Fibroblast of skin of left quadriceps (primary cell): ENCODE results near the gene MATN3.
"Not testable (repeated sequence)": the region's sequence is repeated elsewhere in the genome, so short reads cannot be mapped to it uniquely, and the experiment has no call there.

Experiments used
- DNase-seq, 2 experiments: peaks; one replicate each; pipeline ENCODE4 v3.0.0-alpha.2; 2013; ENCODE audit warnings: low read depth in 2 of 2

Gene MATN3, protein sequence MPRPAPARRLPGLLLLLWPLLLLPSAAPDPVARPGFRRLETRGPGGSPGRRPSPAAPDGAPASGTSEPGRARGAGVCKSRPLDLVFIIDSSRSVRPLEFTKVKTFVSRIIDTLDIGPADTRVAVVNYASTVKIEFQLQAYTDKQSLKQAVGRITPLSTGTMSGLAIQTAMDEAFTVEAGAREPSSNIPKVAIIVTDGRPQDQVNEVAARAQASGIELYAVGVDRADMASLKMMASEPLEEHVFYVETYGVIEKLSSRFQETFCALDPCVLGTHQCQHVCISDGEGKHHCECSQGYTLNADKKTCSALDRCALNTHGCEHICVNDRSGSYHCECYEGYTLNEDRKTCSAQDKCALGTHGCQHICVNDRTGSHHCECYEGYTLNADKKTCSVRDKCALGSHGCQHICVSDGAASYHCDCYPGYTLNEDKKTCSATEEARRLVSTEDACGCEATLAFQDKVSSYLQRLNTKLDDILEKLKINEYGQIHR

DNA sequence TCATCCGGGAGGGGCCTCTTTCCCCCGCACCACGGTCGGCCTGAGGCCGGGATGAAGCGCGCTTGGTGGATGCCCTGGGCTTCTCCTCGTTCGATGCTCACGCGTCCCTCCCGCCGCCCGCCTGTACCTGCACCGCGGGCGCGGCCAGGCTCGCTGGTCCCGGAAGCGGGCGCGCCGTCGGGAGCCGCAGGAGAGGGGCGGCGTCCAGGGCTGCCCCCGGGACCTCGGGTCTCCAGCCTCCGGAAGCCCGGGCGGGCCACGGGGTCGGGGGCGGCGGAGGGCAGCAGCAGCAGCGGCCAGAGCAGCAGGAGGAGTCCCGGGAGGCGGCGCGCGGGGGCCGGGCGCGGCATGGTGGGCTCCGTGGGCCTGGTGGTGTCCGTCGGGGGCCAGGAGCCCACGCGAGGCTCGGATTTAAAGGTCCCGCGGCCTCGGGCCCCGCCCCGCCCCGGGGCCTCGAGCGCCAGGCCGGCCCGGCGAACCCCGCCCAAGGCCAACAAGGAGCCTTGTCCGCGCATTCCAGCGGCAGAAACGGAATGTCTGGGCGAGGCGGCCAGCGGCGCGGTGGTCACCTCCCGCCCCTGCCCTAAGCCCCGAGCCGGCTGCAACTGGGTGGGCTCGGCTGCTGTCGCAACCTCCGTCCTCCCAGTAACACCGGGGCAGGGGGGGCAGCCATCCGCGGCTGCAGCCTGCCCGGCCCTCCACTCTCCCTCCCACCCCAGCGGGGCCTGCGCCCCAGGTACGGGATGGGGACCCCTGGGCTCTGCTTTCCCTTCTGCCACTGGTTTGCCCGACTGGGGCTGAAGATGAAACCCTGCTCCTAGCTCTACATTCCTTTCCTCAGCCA is at the start of gene MATN3:
Gene MATN3, minus strand, starts transcription at position 387 of the 844 bp plus-strand sequence. Its CDS starts 37 bp downstream, at position 350.
- no peak for DNase-seq

DNA sequence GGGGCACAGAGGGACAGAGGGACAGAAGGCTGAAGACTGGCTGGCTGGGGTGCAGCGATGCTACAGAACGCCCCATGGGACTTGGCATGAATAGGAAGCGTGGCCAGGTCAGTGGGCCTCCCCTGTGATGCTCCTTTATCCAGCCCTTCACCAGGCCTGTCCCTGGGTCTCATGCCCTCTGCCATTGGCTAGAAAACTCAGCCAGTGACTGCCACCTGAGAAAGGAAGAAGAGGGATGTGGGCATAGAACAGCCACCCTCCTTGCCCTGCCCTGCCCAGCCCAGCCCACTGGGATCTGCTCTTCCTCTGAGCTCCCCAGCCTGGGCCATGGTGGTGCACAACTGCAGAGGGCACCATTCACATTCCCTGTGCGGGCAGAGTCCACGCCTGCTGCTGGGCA is 49.5 kb upstream of the MATN3 start:
- no peak for DNase-seq

DNA sequence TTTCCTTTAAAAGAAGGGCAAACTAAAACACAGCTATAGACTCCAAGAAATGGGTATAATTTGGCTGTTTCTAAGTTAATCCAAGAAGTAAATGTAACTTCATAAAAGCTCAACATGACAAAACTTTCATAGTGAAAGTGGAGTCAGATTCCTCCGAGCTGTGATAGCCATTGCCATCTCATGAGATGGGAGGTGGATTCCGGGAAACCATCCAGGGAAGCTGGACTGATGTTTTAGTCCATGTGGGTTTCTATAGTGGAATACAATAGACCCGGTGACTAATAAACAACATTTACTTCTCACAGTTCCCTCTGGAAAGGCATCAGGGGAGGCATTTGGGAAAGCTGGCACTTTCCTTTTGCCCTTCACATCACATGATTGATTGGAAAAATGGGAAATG is 49.0 kb upstream of the MATN3 start:
- peak in 1 of 2 experiments; percentile 35 for DNase-seq

DNA sequence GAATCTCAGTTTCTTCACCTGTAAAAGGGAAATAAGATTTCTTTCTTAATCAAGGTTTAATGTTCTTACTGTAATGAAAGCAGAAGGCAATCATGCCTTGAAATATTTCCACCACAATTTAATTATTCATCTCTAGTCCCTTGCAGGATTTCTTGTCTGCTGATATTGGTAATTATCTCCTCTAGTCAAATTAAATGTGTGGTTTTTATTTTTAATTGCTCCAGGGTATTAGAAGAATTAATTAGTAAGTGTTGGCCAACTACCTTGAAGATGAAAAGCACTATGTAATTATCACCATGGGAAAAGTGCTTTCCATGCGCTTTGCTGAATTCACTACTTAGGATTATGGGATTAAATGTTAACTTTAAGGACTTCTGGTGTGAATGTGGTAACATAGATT is 47.6 kb upstream of the MATN3 start:
- DNase-seq = no peak

DNA sequence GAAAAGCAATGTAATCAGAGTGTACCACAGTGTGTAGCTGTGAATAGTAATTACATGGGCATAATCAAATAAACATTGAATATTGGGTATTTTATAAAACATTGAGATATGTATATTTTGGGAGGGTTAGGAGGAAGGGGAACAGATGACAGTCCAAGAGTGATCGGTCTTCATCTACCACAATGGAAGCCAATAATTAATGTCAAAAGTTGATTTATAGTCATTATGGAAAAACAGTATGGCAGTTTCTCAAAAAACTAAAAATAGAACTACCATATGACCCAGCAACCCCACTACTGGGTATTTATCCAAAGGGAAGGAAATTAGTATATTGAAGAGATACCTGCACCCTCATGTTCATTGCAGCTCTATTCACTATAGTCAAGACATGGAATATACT is 44.8 kb upstream of the MATN3 start:
- no peak for DNase-seq

DNA sequence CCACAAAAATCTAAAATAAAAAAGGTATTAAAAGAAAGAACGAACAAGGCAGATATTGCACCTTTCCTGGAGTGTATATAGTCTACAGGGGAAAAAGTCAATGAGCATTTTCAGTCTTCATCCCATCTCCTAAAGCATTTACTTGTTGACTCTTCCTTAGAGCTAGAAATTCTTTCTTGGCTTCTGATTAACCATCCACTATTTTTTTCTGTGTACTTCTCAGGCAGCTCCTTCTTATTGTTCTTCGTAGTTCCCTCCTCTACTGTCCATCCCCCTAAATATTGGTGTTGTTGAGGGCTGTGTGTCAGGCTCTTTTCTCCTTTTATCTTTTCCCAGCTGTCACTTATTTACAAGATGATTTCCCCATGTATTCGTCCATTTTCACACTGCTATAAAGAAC is 42.5 kb upstream of the MATN3 start:
- DNase-seq = no peak

DNA sequence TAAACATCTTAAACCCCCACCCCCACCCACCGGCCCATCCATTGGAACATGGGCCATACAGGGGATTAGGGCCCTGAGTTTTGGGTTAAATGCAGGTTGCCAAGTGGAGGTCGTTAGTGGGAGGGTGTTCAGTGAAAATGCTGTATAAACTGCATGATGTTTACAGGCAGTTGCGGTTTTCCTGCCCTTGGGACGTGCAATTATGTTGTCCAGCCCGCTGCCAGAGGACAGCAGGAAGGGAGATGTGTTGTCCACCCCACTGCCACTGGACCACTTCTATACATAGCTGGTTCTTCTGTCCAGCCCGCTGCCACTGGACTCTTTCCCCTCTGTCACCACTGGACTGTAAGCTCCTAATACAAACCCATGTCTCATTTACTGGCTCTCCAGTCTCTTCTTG is 41.7 kb upstream of the MATN3 start:
- no peak for DNase-seq

DNA sequence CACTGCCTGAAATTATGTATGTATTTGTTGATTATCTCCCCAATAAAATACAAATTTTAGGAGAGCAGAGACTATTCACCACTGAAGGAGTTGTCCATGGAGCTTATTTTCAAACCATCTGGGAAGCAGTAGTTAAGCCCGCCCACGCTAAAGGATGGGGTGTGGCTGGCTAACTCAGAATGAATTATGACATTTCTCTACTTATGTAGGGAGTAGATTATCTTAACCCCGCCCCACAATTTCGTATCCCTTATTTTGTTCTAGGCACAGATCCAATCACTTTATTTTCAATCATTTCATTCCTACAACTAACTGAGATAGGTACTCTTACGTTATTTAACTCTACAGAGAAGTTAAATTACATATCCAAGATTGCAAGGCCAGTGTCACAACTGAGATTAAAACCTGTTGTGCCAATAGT is 40.4 kb upstream of the MATN3 start:
- peak; percentile 49 to 54 for DNase-seq

DNA sequence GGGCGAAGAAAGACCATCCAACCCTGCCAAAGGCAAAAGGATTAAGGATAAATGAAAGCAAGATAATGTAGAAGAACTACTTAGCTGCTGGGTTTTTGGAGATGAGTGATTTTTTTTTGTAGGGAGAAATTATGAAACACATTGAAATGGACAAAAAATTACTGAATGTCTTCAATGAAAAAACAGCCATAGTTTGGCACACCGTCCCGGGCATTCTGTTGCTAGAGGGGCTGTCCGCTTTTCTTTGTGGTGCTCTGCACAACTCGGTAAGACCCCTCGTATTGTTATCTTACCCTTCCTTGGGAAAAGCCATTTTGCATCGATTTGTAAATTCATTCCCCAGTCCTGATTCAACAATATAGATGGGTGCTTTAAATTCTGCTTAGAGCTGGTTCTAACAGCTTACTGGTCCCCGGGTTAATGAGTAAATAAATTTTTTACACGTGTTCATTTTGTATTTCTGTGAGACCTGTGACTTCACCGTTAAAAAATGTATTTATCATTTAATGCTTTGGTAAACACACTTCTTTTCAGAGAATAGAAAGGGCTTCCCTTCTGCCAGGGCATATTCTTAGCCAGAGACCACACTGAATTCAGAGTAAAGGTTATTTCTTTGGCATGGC is 39.9 kb upstream of the MATN3 start:
- no peak for DNase-seq

DNA sequence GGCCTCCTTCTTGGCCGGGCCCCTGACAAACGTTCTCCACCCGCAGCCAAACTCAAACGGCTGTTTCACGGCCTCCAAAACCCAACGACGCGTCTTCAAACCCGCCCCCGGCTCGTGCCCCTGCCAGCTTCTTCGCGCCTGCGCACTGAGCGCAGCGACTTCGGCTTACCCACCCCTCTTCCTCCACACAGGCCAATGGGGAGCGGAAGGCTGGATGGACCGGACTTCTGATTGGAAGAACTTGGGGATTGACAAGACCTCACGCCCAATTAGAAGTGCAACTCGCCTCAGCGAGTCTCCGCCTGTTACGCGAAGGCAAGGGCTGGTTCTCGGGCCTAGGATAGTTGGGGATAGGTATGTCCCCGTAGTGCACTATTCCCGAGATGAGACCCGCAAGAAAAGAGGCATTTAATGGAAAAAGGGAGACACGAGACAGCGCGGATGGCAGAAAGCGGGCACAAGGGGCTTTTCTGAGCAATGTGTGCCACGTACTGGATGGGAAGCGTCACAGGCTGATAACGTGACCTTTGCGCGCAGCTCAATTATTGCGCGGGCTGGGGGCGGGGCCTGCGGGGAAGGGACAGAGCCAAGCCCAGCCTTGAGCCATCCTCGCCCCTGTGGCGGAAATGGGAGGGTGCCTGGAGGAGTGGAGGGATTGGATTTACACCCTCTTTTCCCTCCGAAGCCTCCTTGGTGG is 39.2 kb upstream of the MATN3 start, which contains the start of gene LAPTM4A:
Gene LAPTM4A, minus strand, starts transcription at position 97 of the 697 bp plus-strand sequence. CDS start 108 bp downstream, outside the sequence.
- peak; percentile 100 for DNase-seq

DNA sequence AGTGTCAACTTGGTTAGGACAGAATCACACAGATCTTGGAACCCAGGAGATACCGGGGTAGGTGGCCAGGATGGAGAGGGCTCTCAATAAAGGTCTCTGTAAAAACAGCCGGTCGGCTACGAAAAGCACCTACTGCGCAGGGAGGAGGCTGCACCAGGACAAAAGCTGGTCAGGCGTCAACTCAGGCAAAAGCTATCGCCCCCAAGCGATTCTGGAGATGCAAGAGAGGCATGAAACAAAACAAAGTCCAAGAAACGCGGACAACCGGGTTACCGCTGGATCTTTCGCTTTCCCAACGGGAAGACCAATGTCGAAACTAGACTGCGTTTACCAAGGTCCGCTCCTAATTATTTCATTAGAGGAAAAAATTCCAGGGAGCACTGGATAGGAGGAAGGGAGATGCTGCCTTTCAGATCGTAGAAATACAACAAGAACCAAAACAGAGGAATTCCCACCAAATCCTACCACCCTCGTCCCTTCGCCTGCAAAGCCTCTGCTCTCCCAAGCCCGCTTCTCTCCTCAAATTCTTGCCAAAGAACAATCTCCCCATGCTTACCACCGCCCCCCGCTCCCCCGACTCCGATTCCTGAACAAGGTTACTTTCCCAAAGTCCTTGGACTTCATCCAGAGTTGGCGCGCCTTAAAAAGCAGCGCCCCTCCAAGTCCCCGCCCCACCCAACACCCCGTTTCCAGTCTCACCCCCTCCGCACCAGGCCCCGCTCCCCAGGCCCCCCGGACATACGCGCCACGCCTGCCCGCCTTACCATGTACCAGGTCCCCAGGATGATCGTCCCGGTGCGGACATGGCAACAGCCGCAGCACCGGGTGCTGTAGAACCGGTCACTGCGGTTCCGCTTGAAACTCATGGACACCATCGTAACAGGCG is 38.4 kb upstream of the MATN3 start:
- DNase-seq = no peak

DNA sequence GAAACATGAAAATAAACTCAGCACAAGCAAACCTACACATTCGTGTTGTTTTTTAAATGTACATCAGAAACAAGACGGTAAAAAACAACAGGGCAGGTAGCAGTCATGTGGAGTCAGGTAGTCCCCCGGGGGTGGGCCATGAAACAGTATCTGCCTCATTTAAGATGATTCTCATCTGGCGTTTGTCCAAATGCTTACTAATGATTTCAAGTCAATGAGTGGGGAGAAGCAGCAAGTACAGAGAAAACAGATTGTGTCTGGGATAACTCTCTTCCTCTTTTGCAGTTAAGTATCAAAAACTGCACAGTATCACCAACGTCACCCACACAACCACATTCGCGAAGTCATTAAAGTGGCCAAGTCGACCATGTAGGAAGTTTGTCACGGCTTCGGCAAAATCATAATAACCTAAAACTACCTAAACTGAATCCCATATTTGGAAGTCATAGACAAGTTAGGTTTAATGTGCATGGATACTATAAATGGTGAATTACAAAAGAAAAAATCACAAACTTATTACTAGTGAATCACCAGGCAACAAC is 37.7 kb upstream of the MATN3 start:
- peak in 1 of 2 experiments; percentile 48 for DNase-seq

DNA sequence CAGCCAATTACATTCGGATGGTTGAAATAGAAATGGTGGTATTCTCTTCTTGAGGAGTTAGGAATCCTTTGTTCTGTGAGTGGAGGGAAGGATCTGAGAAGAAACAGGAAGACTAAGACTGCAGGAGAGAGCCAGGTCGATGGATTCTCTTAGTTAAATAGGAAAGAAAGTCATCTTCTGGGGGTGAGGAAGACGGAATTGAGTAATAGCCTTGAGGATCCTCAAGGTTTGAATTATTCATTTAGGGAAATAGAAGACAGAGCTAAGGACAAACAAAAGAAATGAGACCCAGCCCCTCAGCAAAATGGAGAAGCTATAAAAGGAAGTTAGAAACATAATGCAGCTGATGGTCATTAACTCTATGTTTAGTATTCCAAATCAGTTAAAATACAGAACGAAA is 37.2 kb upstream of the MATN3 start:
- DNase-seq = no peak

DNA sequence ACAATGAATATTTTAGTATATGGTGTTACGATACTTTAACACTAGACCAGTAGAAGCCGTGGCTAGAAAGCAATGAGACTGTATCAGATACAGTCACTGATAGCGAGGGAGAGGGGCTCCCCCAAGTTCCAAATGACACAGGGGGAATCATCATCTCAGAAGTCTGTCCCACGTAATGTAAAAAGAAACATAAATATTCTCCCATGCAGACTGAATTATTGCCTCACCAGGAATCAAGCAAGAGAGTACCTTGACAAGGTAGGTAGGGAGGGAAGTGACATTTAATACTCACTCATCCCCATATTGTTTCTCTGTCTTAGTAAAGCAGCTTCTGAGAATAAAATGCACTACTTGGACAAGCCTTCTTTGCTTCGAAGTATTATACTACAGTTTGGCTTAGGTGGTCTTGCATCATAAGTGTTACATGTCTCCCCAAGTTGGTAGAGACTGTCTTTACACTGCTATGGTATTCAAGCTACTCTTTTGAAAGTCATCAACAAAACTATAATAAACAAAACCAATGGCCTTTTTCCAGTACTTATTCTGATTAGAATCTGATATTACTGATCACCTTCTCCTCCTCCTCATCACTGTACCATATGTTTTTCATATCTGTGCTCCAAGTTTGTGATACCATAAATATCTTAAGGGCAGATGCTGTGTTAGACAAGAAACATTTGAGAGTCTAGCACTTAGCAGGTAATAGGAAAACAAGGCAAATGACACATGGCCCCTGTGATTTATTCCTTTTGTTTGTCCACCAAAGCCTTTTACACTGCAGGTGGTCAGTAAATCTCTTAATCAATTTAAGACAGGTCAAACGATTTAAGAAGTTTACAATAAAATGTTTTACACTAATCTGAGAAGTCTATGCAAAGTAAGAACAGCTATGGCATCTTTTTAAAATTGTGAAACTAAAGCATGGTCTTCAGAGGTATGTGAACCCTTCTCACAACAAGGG is 36.3 kb upstream of the MATN3 start:
- no peak for DNase-seq

DNA sequence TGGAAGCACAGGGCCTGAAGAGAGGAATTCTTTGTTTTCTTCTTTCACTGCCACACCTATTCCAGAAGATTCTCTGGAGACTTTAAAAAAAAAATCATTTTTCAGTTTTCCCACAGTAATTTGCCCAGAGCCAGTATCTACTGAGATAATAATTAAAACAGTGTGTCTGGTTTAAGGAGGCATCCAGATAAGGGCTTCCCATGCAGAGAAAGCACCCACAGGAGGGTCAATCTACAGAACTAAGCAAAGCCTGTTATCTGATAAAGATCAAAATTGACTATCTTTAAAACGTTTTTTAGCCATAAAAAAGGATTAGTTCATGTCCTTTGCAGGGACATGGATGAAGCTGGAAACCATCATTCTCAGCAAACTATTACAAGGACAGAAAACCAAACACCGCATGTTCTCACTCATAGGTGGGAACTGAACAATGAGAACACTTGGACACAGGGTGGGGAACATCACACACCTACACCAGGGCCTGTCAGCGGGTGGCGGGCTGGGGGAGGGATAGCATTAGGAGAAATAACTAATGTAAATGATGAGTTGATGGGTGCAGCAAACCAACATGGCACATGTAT is 33.3 kb upstream of the MATN3 start:
- not testable (repeated sequence) for DNase-seq

DNA sequence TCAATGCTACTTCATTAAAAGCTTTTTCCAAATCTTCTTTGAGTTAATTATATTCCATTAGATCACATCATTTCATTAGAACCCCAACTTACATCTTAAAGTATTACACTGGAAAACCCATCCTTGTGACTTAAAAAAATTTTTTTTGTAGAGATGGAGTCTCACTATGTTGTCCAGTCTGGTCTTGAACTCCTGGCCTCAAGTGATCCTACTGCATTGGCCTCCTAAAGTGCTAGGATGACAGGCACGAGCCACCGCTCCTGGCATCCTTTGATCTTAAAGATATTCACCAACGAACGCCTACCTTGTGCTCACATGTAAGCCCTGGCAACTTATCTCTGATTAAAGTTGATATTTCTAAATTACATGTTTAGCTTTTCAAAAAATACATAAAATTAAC is 32.3 kb upstream of the MATN3 start:
- DNase-seq = no peak

DNA sequence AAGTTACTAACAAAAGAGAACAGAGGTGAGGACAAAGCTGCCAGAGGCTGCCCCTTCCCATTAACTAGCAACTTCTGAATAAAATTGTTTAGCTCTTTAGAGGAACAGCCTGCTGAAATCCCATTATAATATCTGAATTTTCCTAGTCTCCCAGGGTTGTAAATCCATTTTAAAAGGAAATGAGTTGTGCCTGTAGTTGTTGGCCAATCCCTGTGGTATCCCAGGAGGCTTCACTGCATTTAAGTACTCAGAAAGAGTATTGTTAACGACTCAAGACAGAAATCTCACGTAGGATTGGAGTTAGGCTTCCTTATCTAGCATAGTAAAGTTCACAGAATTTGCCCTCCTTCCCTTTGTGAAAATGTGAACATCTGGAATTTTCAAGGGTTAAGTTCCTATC is 30.1 kb upstream of the MATN3 start:
- no peak for DNase-seq

DNA sequence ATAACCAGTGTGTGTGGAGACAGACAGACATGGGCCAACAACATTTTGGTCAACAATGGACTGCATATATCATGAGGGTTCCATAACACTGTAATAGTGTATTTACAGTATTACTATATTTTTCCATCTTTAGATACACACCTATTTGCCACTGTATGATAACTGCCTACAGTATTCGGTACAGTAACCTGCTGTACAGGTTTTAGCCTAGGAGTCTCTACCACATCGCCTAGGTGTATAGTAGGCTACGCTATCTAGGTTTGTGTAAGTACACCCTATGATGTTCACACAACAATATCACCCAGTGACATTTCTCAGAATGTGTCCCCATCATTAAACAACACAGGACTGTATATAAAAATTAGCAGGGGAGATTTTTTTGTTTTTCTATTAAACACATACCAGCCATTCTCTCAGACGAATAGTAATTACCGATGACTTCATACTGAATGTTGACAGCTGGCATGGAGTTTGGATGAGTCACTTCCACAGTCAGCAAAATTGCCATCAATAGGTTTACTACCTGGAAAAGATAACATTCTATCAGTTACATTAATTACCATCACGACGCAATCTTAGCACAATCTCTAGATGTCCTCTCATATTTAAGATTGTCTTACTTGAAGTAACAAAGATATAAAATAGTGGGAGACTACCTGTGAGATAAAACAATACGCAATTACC is 28.2 kb upstream of the MATN3 start:
- no peak for DNase-seq
